K562 (cell line): ENCODE results near the gene SERPINF2. TPM values are rescaled to one million over a fixed set of nuclear protein-coding genes. Genes with fewer than 3 reads are reported as not detected.

Experiments
- MAFK ChIP-seq: IDR thresholded peaks from 2 replicates; pipeline ENCODE4 v1.6.1; 2011; ENCODE audit warnings: low read length, improper control_type of control experiment
- MCM5 ChIP-seq: fragments of 450-650 bp; IDR thresholded peaks from 2 replicates; pipeline ENCODE4 v1.6.1; 2016; ENCODE audit warnings: low read depth
- NKRF ChIP-seq: fragments of 450-650 bp; IDR thresholded peaks from 2 replicates; pipeline ENCODE4 v1.6.1; 2016; ENCODE audit warnings: borderline replicate concordance
- NR0B1 ChIP-seq: fragments of 450-650 bp; IDR thresholded peaks from one replicate; pipeline ENCODE4 v1.6.1; 2018; ENCODE audit warnings: mild to moderate bottlenecking, moderate library complexity; ENCODE audit not compliant: partially characterized antibody
- RCOR1 ChIP-seq, 2 experiments: IDR thresholded peaks; 2 replicates each; pipeline ENCODE4 v1.6.1; 2012; ENCODE audit warnings: low read depth in 2 of 2, low read length in 2 of 2, borderline replicate concordance in 1 of 2, improper control_type of control experiment in 1 of 2
- SIN3B ChIP-seq: fragments of 450-650 bp; IDR thresholded peaks from 2 replicates; pipeline ENCODE4 v1.6.1; 2017; ENCODE audit warnings: low read depth, mild to moderate bottlenecking, moderate library complexity
- SMARCA4 ChIP-seq: fragments of 450-650 bp; IDR thresholded peaks from 2 replicates; pipeline ENCODE4 v1.6.1; 2016
- SMARCA5 ChIP-seq: fragments of 450-650 bp; IDR thresholded peaks from 2 replicates; pipeline ENCODE4 v1.6.1; 2016
- SP2 ChIP-seq: IDR thresholded peaks from 2 replicates; pipeline ENCODE4 v1.6.1; 2011; ENCODE audit warnings: mild to moderate bottlenecking, low read depth, low read length, moderate library complexity; ENCODE audit not compliant: poor library complexity, severe bottlenecking; ENCODE audit errors: extremely low read depth
- SREBF2 ChIP-seq: sonication (generic); formaldehyde crosslinking; IDR thresholded peaks from 2 replicates; pipeline ENCODE4 v1.4.0; 2020; ENCODE audit warnings: mild to moderate bottlenecking, missing genetic modification reagents
- ZBTB11 ChIP-seq, 3 experiments: fragments of 200-800 bp in 1 of 3; fragments of 250-450 bp in 1 of 3; fragments of 450-650 bp in 1 of 3; sonication (Bioruptor Pico) in 1 of 3; sonication (Bioruptor generic) in 1 of 3; formaldehyde crosslinking in 1 of 3; IDR thresholded peaks; 2 replicates each; pipeline versions ENCODE4 v1.6.1 to v1.8.0; 2016 to 2022; ENCODE audit warnings: mild to moderate bottlenecking in 2 of 3, missing genetic modification characterization in 2 of 3, missing compliant biosample characterization in 1 of 3, moderate library complexity in 1 of 3
- ZBTB26 ChIP-seq: fragments of 450-650 bp; formaldehyde crosslinking; IDR thresholded peaks from 2 replicates; pipeline ENCODE4 v1.4.0; 2022; ENCODE audit warnings: missing genetic modification characterization
- ZBTB43 ChIP-seq: sonication (generic); formaldehyde crosslinking; IDR thresholded peaks from 2 replicates; pipeline ENCODE4 v1.8.0; 2023; ENCODE audit warnings: mild to moderate bottlenecking, missing genetic modification reagents
- ZNF311 ChIP-seq: fragments of 250-450 bp; sonication (Bioruptor Pico); IDR thresholded peaks from 2 replicates; pipeline ENCODE4 v1.4.0; 2020; ENCODE audit warnings: mild to moderate bottlenecking, moderate library complexity
- ZNF408 ChIP-seq: fragments of 250-450 bp; sonication (Bioruptor Pico); IDR thresholded peaks from 2 replicates; pipeline ENCODE4 v1.4.0; 2020; ENCODE audit warnings: low read depth, mild to moderate bottlenecking, moderate library complexity
- polyA plus RNA-seq, 8 experiments: library from polyadenylated mRNA; depleted of rRNA in 4 of 8; stranded (reverse) in 5 of 8; unstranded in 3 of 8; fragments of >200 nt; fragmentation: Nextera tagmentation in 2 of 8; fragmentation: Illumina TruSeq in 1 of 8; extraction: Ambion mirVana in 2 of 8; extraction: Trizol in 1 of 8; gene quantifications; 2 replicates each; pipeline versions ENCODE4 v1.2.1 to v1.2.3, GENCODE V29; 2011 to 2014; ENCODE audit warnings: inconsistent platforms in 1 of 8, missing spikeins in 1 of 8
- total RNA-seq, 7 experiments: library from RNA; depleted of rRNA in 6 of 7; stranded (reverse); fragments of >200 nt in 6 of 7; fragmentation: Illumina TruSeq in 2 of 7; extraction: Trizol in 2 of 7; gene quantifications; 2 replicates each; pipeline versions ENCODE4 v1.2.1 to v1.2.3, GENCODE V29; 2011 to 2021; ENCODE audit warnings: low replicate concordance in 1 of 7

The SERPINF2 gene
- total and polyA plus RNA-seq, 9 of the 15 experiments (the other 6 are each of a cell fraction or from before 2014, with no cell fraction given): 0.22 TPM; not detected in 8

GRCh38 chr17:1730326-1731193, 12.1 kb upstream of the SERPINF2 start (continued):
- TF ChIP-seq ZNF408 (CRISPR knock-in tag) (no peak), SIN3B (no peak), NKRF (no peak), MAFK (no peak), SP2 (no peak), ZBTB43 (CRISPR knock-in tag) (no peak), ZNF311 (CRISPR knock-in tag) (0 out of 2 replicates have a peak, but pooled peaks have one; percentile 28), NR0B1 (no peak), MCM5 (no peak), SREBF2 (CRISPR knock-in tag) (no peak), SMARCA4 (no peak), RCOR1 (IDR thresholded peaks at IDR 0.05; ENCODE audit: borderline replicate concordance in 1 of 2, low read depth in 2 of 2, low read length in 2 of 2) (peak in 1 of 2 experiments; percentile 4; a peak in 1 of 4 replicates), ZBTB11 (CRISPR knock-in tag; IDR thresholded peaks at IDR 0.05) (peak in 1 of 3 experiments; percentile 58; a peak in 1 of 6 replicates), ZBTB26 (CRISPR knock-in tag) (no peak), SMARCA5 (no peak)
